Liver (tissue), 9 donors: ENCODE measurements around the gene SRCAP. TPM values are rescaled to one million over a fixed set of nuclear protein-coding genes. Genes with fewer than 3 reads are reported as not detected.

Experiments
- DNase-seq: peaks from one replicate; pipeline ENCODE4 v3.0.0-alpha.2; 2017; ENCODE audit warnings: low spot score
- H3K27ac ChIP-seq, 2 donors: one replicate each; pipeline ENCODE4 v1.7.0; 2013; ENCODE audit warnings: inconsistent platforms in 2 of 2, low read length in 2 of 2, control low read depth in 1 of 2, low read depth in 1 of 2, mild to moderate bottlenecking in 1 of 2
- H3K27me3 ChIP-seq, 4 donors: one replicate each; pipeline versions ENCODE4 v1.6.1 to v1.7.0; 2013; ENCODE audit warnings: low read length in 3 of 4, inconsistent platforms in 1 of 4, mild to moderate bottlenecking in 1 of 4, moderate library complexity in 1 of 4; ENCODE audit not compliant: control insufficient read depth in 4 of 4, insufficient read depth in 4 of 4
- H3K36me3 ChIP-seq, 4 donors: one replicate each; pipeline versions ENCODE4 v1.6.1 to v1.7.0; 2013; ENCODE audit warnings: low read length in 3 of 4, mild to moderate bottlenecking in 3 of 4, low read depth in 1 of 4, moderate library complexity in 1 of 4; ENCODE audit not compliant: control insufficient read depth in 4 of 4, insufficient read depth in 3 of 4
- H3K4me1 ChIP-seq, 4 donors: one replicate each; pipeline versions ENCODE4 v1.6.1 to v1.7.0; 2013; ENCODE audit warnings: low read length in 3 of 4, mild to moderate bottlenecking in 3 of 4, moderate library complexity in 1 of 4; ENCODE audit not compliant: control insufficient read depth in 4 of 4, insufficient read depth in 4 of 4
- H3K4me3 ChIP-seq, 3 donors: one replicate each; pipeline versions ENCODE4 v1.6.1 to v1.7.0; 2013; ENCODE audit warnings: low read length in 3 of 3, control low read depth in 1 of 3, low read depth in 1 of 3, mild to moderate bottlenecking in 1 of 3
- H3K9ac ChIP-seq, 2 donors: one replicate each; pipeline ENCODE4 v1.7.0; 2013; ENCODE audit warnings: low read length in 2 of 2, mild to moderate bottlenecking in 2 of 2, moderate library complexity in 2 of 2, control low read depth in 1 of 2, low read depth in 1 of 2
- H3K9me3 ChIP-seq, 4 donors: one replicate each; pipeline versions ENCODE4 v1.6.1 to v1.7.0; 2013; ENCODE audit warnings: low read length in 3 of 4; ENCODE audit not compliant: control insufficient read depth in 4 of 4
- EGR1 ChIP-seq, 2 donors: IDR thresholded peaks; 2 replicates each; pipeline ENCODE4 v1.6.1; 2016 to 2018; ENCODE audit warnings: antibody characterized with exemption in 2 of 2, low read depth in 2 of 2
- FOXA1 ChIP-seq: IDR thresholded peaks from 2 replicates; pipeline ENCODE4 v1.6.1; 2016; ENCODE audit warnings: antibody characterized with exemption
- FOXA2 ChIP-seq: IDR thresholded peaks from 2 replicates; pipeline ENCODE4 v1.6.1; 2016; ENCODE audit warnings: antibody characterized with exemption
- GABPA ChIP-seq, 2 donors: IDR thresholded peaks in 1 of 2; conservative IDR thresholded peaks in 1 of 2; 2 replicates each; pipeline ENCODE4 v1.6.1; 2016; ENCODE audit warnings: antibody characterized with exemption in 2 of 2, mild to moderate bottlenecking in 1 of 2, moderate library complexity in 1 of 2
- HNF4A ChIP-seq, 2 donors: conservative IDR thresholded peaks; 2 replicates each; pipeline ENCODE4 v1.6.1; 2016; ENCODE audit warnings: antibody characterized with exemption in 2 of 2, mild to moderate bottlenecking in 2 of 2
- HNF4G ChIP-seq: IDR thresholded peaks from 2 replicates; pipeline ENCODE4 v1.6.1; 2016; ENCODE audit warnings: antibody characterized with exemption
- JUND ChIP-seq, 2 donors: IDR thresholded peaks; 2 replicates each; pipeline ENCODE4 v1.6.1; 2016; ENCODE audit warnings: antibody characterized with exemption in 2 of 2
- NR2F2 ChIP-seq: IDR thresholded peaks from 2 replicates; pipeline ENCODE4 v1.6.1; 2016; ENCODE audit warnings: antibody characterized with exemption
- RAD21 ChIP-seq, 2 donors: IDR thresholded peaks; 2 replicates each; pipeline ENCODE4 v1.6.1; 2016; ENCODE audit warnings: antibody characterized with exemption in 2 of 2, mild to moderate bottlenecking in 2 of 2
- RXRA ChIP-seq, 2 donors: IDR thresholded peaks; 2 replicates each; pipeline ENCODE4 v1.6.1; 2017 to 2018; ENCODE audit warnings: antibody characterized with exemption in 2 of 2, mild to moderate bottlenecking in 1 of 2
- SP1 ChIP-seq: IDR thresholded peaks from 2 replicates; pipeline ENCODE4 v1.6.1; 2018; ENCODE audit warnings: antibody characterized with exemption, mild to moderate bottlenecking
- TAF1 ChIP-seq: conservative IDR thresholded peaks from 2 replicates; pipeline ENCODE4 v1.6.1; 2016; ENCODE audit warnings: antibody characterized with exemption, mild to moderate bottlenecking
- YY1 ChIP-seq: IDR thresholded peaks from 2 replicates; pipeline ENCODE4 v1.6.1; 2016; ENCODE audit warnings: antibody characterized with exemption, mild to moderate bottlenecking
- WGBS: extraction: QIAGEN DNeasy Blood & Tissue Kit; methylation state at CpG from one replicate; pipeline ENCODE4 v1.1.7; 2013; 5-methylcytosine and 5-hydroxymethylcytosine counted together
- polyA plus RNA-seq, 2 donors: library from polyadenylated mRNA; stranded (reverse) in 1 of 2; unstranded in 1 of 2; fragments of 200-250 nt in 1 of 2; fragments of >200 nt in 1 of 2; fragmentation: Nextera tagmentation in 1 of 2; extraction: Ambion mirVana in 1 of 2; gene quantifications; one replicate each; pipeline versions ENCODE4 v1.2.1 to v1.2.3, GENCODE V29; 2013 to 2015
- total RNA-seq, 2 donors: library from RNA; depleted of rRNA; stranded (reverse); fragments of >200 nt; gene quantifications; one replicate each; pipeline ENCODE4 v1.2.3, GENCODE V29; 2014
- TF ChIP-seq, protein P1 (sequence below): IDR thresholded peaks from 2 replicates; pipeline ENCODE4 v1.6.1; 2016; ENCODE audit warnings: antibody characterized with exemption
- TF ChIP-seq, protein P2 (sequence below): fragments of 150-350 bp; IDR thresholded peaks from 2 replicates; pipeline ENCODE4 v1.5.1; 2017; ENCODE audit warnings: improper control_type of control experiment, low read depth, low read length; ENCODE audit not compliant: missing input control
- TF ChIP-seq, protein P3 (sequence below): IDR thresholded peaks from 2 replicates; pipeline ENCODE4 v1.6.1; 2016; ENCODE audit warnings: antibody characterized with exemption
- TF ChIP-seq, protein P4 (sequence below): IDR thresholded peaks from 2 replicates; pipeline ENCODE4 v1.6.1; 2016; ENCODE audit warnings: antibody characterized with exemption
- TF ChIP-seq, protein P5 (sequence below): IDR thresholded peaks from 2 replicates; pipeline ENCODE4 v1.6.1; 2016; ENCODE audit warnings: antibody characterized with exemption, mild to moderate bottlenecking
- donor health status: healthy.
- donor health status: healthy.
- donor health status: healthy.
- donor health status: healthy.
- donor health status: healthy.

The SRCAP gene
- total and polyA plus RNA-seq, 4 donors, result 7.6 to 27.7 (median 17.7) TPM

DNA sequence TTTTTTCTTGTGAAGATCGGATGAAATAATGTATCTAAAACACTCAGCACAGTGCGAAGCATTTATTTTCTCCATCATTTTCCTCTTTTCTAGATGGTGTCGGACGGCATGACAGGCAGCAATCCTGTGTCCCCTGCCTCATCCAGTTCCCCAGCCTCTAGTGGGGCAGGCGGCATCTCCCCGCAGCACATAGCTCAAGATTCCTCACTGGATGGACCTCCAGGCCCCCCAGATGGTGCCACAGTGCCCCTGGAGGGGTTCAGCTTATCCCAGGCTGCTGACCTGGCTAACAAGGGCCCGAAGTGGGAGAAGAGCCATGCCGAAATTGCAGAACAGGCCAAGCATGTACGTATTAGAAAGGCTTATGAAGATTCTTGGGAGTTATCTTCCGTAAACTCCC lies 5.0 kb downstream of the SRCAP start:
- peaks cover 0 to 17% (median 14%) of the 10 kb centered on the region in 4 donors for H3K4me1 ChIP-seq
- H3K9ac ChIP-seq, result no peak overlapping the region
- 97% methylated on average over 10 of the region's 10 CpGs for WGBS
- H3K27ac ChIP-seq, result no peak overlapping the region
- no peak for DNase-seq
- H3K27me3 ChIP-seq, result no peaks in the 10 kb centered on the region
- H3K4me3 ChIP-seq, result no peak overlapping the region
- H3K9me3 ChIP-seq, result no peaks in the 10 kb centered on the region
- H3K36me3 ChIP-seq, result peaks cover 19 to 63% (median 50%) of the 10 kb centered on the region in 4 donors
- no peak for TF ChIP-seq HNF4G
- TF ChIP-seq, protein P1, sequence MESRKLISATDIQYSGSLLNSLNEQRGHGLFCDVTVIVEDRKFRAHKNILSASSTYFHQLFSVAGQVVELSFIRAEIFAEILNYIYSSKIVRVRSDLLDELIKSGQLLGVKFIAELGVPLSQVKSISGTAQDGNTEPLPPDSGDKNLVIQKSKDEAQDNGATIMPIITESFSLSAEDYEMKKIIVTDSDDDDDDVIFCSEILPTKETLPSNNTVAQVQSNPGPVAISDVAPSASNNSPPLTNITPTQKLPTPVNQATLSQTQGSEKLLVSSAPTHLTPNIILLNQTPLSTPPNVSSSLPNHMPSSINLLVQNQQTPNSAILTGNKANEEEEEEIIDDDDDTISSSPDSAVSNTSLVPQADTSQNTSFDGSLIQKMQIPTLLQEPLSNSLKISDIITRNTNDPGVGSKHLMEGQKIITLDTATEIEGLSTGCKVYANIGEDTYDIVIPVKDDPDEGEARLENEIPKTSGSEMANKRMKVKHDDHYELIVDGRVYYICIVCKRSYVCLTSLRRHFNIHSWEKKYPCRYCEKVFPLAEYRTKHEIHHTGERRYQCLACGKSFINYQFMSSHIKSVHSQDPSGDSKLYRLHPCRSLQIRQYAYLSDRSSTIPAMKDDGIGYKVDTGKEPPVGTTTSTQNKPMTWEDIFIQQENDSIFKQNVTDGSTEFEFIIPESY, result no peak
- TF ChIP-seq RAD21 (IDR thresholded peaks at IDR 0.05), result no peak
- TF ChIP-seq, protein P2, sequence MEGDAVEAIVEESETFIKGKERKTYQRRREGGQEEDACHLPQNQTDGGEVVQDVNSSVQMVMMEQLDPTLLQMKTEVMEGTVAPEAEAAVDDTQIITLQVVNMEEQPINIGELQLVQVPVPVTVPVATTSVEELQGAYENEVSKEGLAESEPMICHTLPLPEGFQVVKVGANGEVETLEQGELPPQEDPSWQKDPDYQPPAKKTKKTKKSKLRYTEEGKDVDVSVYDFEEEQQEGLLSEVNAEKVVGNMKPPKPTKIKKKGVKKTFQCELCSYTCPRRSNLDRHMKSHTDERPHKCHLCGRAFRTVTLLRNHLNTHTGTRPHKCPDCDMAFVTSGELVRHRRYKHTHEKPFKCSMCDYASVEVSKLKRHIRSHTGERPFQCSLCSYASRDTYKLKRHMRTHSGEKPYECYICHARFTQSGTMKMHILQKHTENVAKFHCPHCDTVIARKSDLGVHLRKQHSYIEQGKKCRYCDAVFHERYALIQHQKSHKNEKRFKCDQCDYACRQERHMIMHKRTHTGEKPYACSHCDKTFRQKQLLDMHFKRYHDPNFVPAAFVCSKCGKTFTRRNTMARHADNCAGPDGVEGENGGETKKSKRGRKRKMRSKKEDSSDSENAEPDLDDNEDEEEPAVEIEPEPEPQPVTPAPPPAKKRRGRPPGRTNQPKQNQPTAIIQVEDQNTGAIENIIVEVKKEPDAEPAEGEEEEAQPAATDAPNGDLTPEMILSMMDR, result no peak
- TF ChIP-seq EGR1 (IDR thresholded peaks at IDR 0.05; ENCODE audit: low read depth in 2 of 2), result no peak
- TF ChIP-seq FOXA1, result no peak
- TF ChIP-seq, protein P3, sequence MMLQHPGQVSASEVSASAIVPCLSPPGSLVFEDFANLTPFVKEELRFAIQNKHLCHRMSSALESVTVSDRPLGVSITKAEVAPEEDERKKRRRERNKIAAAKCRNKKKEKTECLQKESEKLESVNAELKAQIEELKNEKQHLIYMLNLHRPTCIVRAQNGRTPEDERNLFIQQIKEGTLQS, result no peak
- TF ChIP-seq RXRA (IDR thresholded peaks at IDR 0.05), result no peak
- TF ChIP-seq TAF1, result no peak
- TF ChIP-seq GABPA (IDR thresholded peaks at IDR 0.05 in 1 of 2, conservative IDR thresholded peaks at IDR 0.05 in 1 of 2), result no peak
- TF ChIP-seq JUND (IDR thresholded peaks at IDR 0.05), result no peak
- TF ChIP-seq SP1, result no peak
- TF ChIP-seq, protein P4, sequence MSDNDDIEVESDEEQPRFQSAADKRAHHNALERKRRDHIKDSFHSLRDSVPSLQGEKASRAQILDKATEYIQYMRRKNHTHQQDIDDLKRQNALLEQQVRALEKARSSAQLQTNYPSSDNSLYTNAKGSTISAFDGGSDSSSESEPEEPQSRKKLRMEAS, result no peak

DNA sequence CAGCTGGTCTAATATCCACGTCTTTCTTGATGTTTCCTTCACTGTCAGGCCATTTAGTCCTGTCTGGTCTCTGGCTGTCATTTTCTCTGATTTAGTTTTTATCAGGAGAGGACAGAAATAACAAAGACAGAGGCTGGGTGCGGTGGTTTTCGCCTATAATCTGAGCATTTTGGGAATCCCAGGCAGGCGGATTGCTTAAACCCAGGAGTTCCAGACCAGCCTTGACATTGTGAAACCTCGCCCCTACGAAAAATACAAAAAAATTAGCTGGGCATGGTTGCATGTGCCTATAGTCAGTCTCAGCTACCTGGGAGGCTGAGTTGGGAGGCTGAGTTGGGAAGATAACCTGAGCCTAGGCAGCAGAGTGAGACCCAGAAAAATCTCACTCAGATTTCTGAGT lies 7.1 kb downstream of the SRCAP start:
- Histone ChIP-seq H3K4me3 (no peak overlapping the region), H3K27ac (no peak overlapping the region), H3K4me1 (no peaks in the 10 kb centered on the region), H3K36me3 (peaks cover 23 to 79% (median 66%) of the 10 kb centered on the region in 4 donors), H3K9me3 (no peaks in the 10 kb centered on the region), H3K9ac (no peak overlapping the region), H3K27me3 (no peaks in the 10 kb centered on the region)
- WGBS, result 93% methylated on average over 6 of the region's 6 CpGs
- TF ChIP-seq, protein P3, result no peak
- TF ChIP-seq, protein P2, result no peak
- TF ChIP-seq EGR1 (IDR thresholded peaks at IDR 0.05; ENCODE audit: low read depth in 2 of 2) (no peak), FOXA1 (no peak), HNF4A (conservative IDR thresholded peaks at IDR 0.05) (no peak), RAD21 (IDR thresholded peaks at IDR 0.05) (no peak), TAF1 (no peak), FOXA2 (no peak), RXRA (IDR thresholded peaks at IDR 0.05) (no peak), NR2F2 (no peak), YY1 (no peak), SP1 (no peak)
- TF ChIP-seq, protein P5, sequence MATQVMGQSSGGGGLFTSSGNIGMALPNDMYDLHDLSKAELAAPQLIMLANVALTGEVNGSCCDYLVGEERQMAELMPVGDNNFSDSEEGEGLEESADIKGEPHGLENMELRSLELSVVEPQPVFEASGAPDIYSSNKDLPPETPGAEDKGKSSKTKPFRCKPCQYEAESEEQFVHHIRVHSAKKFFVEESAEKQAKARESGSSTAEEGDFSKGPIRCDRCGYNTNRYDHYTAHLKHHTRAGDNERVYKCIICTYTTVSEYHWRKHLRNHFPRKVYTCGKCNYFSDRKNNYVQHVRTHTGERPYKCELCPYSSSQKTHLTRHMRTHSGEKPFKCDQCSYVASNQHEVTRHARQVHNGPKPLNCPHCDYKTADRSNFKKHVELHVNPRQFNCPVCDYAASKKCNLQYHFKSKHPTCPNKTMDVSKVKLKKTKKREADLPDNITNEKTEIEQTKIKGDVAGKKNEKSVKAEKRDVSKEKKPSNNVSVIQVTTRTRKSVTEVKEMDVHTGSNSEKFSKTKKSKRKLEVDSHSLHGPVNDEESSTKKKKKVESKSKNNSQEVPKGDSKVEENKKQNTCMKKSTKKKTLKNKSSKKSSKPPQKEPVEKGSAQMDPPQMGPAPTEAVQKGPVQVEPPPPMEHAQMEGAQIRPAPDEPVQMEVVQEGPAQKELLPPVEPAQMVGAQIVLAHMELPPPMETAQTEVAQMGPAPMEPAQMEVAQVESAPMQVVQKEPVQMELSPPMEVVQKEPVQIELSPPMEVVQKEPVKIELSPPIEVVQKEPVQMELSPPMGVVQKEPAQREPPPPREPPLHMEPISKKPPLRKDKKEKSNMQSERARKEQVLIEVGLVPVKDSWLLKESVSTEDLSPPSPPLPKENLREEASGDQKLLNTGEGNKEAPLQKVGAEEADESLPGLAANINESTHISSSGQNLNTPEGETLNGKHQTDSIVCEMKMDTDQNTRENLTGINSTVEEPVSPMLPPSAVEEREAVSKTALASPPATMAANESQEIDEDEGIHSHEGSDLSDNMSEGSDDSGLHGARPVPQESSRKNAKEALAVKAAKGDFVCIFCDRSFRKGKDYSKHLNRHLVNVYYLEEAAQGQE, result no peak
- DNase-seq, result no peak
